DND-41 (cell line): ENCODE data around the gene MED6.

Experiments used
- CTCF ChIP-seq: IDR thresholded peaks from 2 replicates; pipeline ENCODE4 v1.5.1; 2012; ENCODE audit warnings: borderline replicate concordance, low read length, moderate library complexity, mild to moderate bottlenecking; ENCODE audit not compliant: poor library complexity, severe bottlenecking; ENCODE audit errors: extremely low read depth
- EZH2 ChIP-seq: IDR thresholded peaks from 3 replicates; pipeline ENCODE4 v1.6.1; 2012; ENCODE audit warnings: borderline replicate concordance, low read depth, mild to moderate bottlenecking, moderate library complexity, low read length, inconsistent platforms; ENCODE audit not compliant: severe bottlenecking

GRCh38 chr14:70576891-70577290 is 23.6 kb downstream of the MED6 start:
- no peak for TF ChIP-seq CTCF
- no peak for TF ChIP-seq EZH2
